NCI-H1417 treated with DMSO at 0.1 percent for 48 hours (cell line): ENCODE measurements around the gene AUTS2.
A peak's percentile ranks its signal among the peaks of the same experiment; 100 is the strongest.

Experiments
- DNase-seq: peaks from one replicate; lab custom pipeline; 2025; lab: John Stamatoyannopoulos, UW

Gene AUTS2

GRCh38 chr7:69857014-69857413 is 258.7 kb downstream of the AUTS2 start:
- DNase-seq = no peak

- no peak for DNase-seq
Measured at GRCh38 chr7:69858471-69858870, 260.2 kb downstream of the AUTS2 start.

GRCh38 chr7:69859342-69859741 is 261.1 kb downstream of the AUTS2 start:
- no peak for DNase-seq

GRCh38 chr7:69860486-69860885 is 262.2 kb downstream of the AUTS2 start:
- DNase-seq = no peak

DNA sequence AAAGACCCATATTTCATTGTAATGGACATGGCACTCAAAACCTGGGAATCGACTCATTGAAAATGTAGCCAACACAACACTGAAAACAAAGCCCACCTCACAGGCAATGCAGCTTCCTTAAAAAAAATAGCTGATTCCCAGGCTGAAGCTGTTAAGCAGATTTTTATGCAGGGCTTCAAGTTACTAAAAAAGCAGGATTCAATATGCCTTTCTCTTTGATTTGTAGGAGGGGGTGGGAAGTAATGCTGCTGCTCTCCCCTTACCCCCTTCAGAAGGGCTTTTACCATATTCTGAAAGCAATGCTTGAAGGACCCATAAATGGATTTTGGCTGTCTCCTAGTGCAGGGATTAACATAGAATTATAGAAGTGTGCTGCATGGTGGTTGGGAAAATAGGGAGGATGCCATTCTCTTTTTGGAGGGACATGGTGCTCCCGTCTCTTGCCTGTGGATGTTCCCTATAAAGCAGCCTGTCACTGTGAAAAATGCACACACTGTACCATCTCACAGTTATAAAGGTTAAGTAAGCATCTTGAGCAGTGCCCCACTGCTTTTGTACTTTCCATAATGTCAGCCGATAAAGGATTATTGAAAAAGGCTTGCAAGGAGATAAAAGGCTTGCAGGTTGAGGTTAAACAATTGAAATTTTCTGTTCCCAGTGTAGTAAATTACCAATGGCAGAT is 262.8 kb downstream of the AUTS2 start:
- no peak for DNase-seq

- DNase-seq = no peak
Measured at GRCh38 chr7:69862413-69863064, 264.3 kb downstream of the AUTS2 start.

DNA sequence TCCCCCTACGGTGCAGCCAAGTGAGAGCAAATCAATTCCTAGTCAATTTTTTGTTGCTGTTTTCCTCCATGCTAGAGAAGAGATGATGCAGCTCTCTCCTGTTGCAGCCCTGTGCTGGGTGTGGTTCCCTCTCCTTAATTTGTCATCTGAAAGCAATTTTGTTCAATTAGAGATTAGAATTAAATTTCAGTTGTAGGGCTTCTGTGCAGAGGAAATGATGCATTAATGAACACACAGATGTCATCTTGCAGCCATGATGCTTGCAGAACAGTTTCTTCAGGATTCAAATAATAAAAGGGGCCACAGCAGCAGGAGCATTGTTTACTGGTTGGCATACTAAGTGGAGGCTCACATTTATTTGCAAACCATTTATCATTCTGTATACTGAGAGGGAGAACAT is 266.0 kb downstream of the AUTS2 start:
- no peak for DNase-seq

DNA sequence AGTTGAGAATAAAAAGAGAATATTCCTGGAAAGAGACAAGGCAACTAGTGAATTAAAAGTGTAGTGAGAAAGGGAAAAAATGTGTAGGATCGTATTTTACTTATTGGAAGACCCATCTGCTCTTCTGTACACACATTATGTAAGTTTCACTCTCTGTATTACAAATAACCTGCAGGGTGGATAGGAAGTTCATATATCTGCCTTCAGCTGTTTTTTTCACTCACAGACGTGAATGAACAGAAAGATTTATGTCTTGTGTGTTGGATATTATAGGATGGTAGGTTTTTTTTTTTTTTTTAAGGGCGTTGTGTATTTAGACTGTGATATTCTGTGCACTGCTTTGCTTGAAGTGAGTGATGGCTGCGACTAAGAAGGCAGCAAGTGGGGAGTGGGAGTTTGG is 266.5 kb downstream of the AUTS2 start:
- no peak for DNase-seq

GRCh38 chr7:69868921-69869320 is 270.6 kb downstream of the AUTS2 start:
- no peak for DNase-seq

GRCh38 chr7:69871213-69871885 is 273.1 kb downstream of the AUTS2 start:
- DNase-seq = no peak

DNA sequence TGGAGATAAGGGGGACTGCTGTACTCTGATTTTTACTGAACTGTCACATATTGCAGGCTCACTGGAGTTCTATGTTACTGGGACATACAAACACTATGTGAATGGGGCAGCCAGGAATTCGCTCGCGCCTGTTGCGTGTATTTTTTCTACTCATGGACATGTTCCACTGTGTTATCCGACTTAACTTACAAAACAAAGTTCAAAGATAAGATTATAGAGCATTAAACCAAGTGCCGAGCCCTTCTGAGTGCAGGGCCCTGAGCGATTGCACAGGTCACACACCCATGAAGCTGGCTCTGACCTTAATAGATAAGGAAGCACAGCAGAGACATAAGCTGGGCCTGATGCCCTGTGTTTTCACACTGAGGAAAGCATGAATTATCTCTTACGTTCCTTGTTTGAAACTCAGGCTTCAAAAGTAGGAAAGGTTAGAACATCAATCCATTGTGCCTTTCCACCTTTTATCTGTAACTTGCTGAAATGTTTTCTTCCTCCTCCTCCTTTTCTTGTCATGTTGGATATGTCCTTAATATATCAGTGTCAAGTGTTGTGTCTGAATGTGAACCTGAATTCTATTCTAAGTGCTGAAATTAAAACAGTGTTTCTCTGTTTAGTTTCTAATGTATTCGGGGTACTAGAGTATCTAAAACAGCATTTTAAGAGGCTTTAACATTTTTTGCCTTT is 273.8 kb downstream of the AUTS2 start:
- DNase-seq = no peak

- DNase-seq = no peak
Measured at GRCh38 chr7:69873512-69873911, 275.2 kb downstream of the AUTS2 start.

- DNase-seq = no peak
Measured at GRCh38 chr7:69878015-69878414, 279.7 kb downstream of the AUTS2 start.

DNA sequence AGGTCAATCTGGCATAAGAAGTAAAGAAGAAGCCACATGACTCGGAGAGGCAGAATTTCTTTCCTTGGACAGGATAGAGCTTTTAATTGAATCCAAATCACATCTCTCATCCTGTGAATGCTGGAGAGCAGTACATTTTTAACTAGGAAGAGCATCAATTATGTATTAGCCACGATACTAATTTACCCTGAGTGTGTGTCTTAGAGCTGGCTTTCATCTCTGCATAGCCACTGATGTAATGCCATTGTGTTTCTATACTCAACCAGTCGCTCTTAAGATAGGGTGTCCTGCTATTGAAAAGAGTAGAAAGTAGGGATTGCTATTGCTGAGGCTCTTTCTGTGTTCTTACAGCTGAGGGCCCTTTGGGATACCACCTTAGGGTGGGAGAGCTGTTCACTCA is 280.3 kb downstream of the AUTS2 start:
- DNase-seq = no peak

DNA sequence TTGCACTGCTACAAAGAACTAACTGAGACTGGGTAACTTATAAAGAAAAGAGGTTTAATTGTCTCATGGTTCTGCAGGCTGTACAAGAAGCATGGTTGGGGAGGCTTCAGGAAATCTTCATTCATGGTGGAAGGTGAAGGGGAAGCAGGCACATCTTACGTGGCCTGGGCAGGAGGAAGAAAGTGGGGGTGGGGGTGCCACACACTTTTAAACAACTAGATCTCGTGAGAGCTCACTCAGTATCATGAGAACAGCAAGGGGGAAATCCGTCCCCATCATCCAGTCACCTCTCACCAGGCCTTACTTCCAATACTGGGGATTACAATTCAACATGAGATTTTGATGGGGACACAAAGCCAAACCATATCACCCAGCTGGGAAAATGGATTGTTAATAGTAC is 281.7 kb downstream of the AUTS2 start:
- DNase-seq = no peak

- peak; percentile 71 for DNase-seq
Measured at GRCh38 chr7:69880840-69881239, 282.6 kb downstream of the AUTS2 start.

DNA sequence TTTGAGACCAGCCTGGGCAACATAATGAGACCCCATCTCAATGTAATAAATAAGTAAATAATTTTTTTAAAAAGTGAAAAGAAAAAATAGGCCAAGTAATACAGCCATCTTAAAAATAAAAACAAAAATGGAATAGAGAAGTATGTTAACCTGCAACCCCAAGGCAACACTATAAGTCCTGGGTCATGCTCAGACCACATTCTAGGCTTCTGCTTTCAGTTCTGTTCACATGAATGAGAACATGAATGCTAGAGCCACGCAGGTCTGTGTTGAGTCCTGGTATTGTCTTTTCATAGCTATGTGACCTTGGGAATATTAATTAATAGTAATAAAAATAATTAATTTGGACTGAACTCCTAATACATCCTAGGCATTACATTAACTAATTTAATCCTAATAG is 284.0 kb downstream of the AUTS2 start:
- DNase-seq = no peak

- DNase-seq = no peak
Measured at GRCh38 chr7:69883399-69883891, 285.2 kb downstream of the AUTS2 start.

- no peak for DNase-seq
Measured at GRCh38 chr7:69885431-69885830, 287.2 kb downstream of the AUTS2 start.

DNA sequence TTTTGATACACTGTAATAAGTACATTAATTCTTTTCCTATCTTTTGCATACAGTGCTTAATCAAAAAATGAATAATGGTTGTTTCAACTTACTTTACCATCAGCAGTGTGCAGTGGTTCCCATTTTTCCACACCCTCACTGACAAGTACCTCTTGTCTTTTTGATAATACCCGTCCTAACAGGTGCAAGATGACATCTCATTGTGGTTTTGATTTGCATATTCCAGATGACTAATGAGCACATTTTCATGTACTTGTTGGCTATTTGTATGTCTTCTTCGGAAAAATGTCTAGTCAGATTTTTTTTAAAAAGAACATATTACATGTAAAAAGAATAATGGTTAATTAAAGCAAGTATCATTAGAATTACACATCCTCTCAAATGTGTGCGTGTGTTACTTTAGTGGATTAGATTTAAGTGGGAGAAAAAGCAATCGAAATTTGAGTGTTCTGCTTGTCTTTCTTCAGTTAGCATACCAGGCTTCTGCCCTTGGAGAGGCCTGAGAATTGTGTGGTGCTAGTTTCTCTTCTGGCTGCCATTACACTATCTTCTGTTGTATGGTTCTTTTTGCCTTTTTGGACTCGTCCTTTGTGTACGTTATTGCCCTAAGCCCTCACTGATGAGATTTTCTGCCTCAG is 291.2 kb downstream of the AUTS2 start:
- DNase-seq = no peak

DNA sequence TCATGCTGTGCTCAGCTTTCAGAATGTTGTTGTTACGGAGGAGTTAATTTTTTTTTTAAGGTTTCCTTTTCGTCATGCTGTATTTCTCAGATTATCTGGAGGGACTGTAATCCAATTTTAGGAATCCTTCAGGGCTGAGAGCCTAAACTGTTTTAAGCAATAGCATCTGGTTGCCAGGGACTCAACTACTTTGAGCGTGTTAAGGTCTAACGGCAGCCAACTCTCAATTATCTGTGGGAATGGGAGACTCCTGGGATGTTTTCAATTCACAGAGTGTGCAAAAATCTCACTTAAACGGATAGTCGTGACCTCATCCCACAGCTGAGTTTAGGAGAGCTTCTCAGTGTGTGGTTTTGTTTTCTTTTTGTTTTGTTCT is 291.7 kb downstream of the AUTS2 start:
- DNase-seq = no peak

DNA sequence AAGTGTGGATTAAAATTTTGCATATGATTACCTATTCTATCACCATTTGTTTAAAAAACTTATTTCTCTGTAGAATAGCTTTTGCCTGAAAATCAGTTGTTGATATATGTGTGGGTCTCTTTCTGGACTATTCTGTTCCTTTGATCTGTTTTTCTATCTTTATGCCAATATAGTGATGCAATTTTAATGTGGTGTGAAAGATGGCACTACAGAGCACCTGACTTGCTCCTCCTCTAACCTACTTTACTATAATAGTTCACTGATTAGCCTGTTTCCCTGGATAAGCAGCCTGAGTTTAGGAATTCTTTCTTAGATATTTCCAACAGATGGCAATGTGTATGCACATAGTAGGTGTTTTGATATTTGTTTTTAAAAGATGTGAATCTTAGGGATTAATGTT is 294.5 kb downstream of the AUTS2 start:
- DNase-seq = no peak
